Measurements from ENCODE around the gene MATCAP1. TPM values are rescaled to one million over a fixed set of nuclear protein-coding genes. Genes with fewer than 3 reads are reported as not detected.
A peak's percentile ranks its signal among the peaks of the same experiment; 100 is the strongest.

The MATCAP1 gene
- total and polyA plus RNA-seq, 2 of the 8 experiments (the other 6 are each of a cell fraction or from before 2014, with no cell fraction given), result 22.9 to 27.5 TPM

DNA sequence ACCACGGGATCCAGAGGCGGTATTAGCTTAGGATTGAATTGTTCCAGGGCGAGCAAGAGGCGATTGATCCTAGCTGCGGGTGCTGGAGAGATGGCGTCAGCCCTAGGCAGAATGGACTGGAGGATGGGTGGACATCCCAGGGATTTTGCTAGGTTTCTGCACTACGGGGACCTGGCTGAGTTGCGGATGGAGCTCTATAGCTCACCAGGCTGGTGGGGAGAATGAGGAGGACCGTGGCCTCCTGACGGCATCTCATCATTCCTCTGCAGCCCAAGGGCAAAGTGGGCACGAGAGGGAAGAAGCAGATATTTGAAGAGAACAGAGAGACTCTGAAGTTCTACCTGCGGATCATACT, 43.8 kb upstream of the MATCAP1 start:
- H3K4me2 ChIP-seq (ENCODE audit: insufficient read depth in 1 of 2, low read depth in 2 of 2, low read length in 2 of 2), result peak overlapping the region; percentile 74 to 82
- H3K9ac ChIP-seq (replicated peaks in 1 of 4; ENCODE audit: extremely low read depth in 1 of 4, low read depth in 3 of 4, low read length in 3 of 4), result peak overlapping the region; percentile 55 to 89 (median 82)
- H4K5ac ChIP-seq (ENCODE audit: insufficient read length, low read depth, low read length), result no peak overlapping the region
- H3K14ac ChIP-seq (ENCODE audit: insufficient read length), result no peak overlapping the region
- peak overlapping the region; percentile 98; the same call in 1 of the 2 replicates for H4K8ac ChIP-seq (ENCODE audit: extremely low read depth, insufficient read depth, low read length)
- H4K20me1 ChIP-seq (replicated peaks in 1 of 2; ENCODE audit: control insufficient read depth in 1 of 2, insufficient read depth in 2 of 2, low read length in 2 of 2), result peaks cover 3 to 14% of the 10 kb centered on the region in 2 experiments
- H3K23ac ChIP-seq (ENCODE audit: insufficient read length), result no peak overlapping the region
- no peak overlapping the region for H2BK120ac ChIP-seq (replicated peaks; ENCODE audit: low read depth, low read length)
- H3K4ac ChIP-seq (replicated peaks; ENCODE audit: insufficient read length, low read depth, low read length), result no peak overlapping the region
- WGBS, 2 experiments (ENCODE audit: extremely low coverage in 1 of 2, insufficient coverage in 1 of 2, insufficient read length in 1 of 2, insufficient replicate concordance in 2 of 2, low coverage in 1 of 2, low lambda C conversion rate in 2 of 2, missing lambda C conversion rate in 1 of 2), result 35% methylated on average over 12 of the region's 12 CpGs; no CpG with 5 or more reads in 1 of the 2 experiments
- no peaks in the 10 kb centered on the region for H3K9me3 ChIP-seq (ENCODE audit: insufficient read depth in 2 of 2, low read depth in 1 of 2, low read length in 1 of 2)
- no peak overlapping the region for H2AFZ ChIP-seq (ENCODE audit: low read length)
- peaks cover 5% of the 10 kb centered on the region for H3K23me2 ChIP-seq (ENCODE audit: low read depth, low read length)
- H3K79me1 ChIP-seq (ENCODE audit: low read depth, low read length), result no peaks in the 10 kb centered on the region; the same call in 1 of the 2 replicates
- ChIA-PET CTCF (ENCODE audit: partially characterized antibody) (interaction anchor here (0.5 to 3.9 kb wide), 17 partner anchors 8 to 298 kb away, joined by 3 to 25 read pairs (median 5); partner anchors contain the start of genes ELMO3 and NOL3), POLR2A (ENCODE audit: partially characterized antibody) (interaction anchor here (0.9 to 2.7 kb wide), 12 partner anchors 9 to 38 kb away, joined by 3 to 22 read pairs (median 8); partner anchors contain the start of genes EXOC3L1 and FHOD1)
- H3K56ac ChIP-seq (replicated peaks; ENCODE audit: insufficient read length, low read depth, low read length), result no peak overlapping the region
- peaks cover 0 to 13% of the 10 kb centered on the region in 2 experiments; a peak in 2 of 4 replicates for H3K79me2 ChIP-seq (ENCODE audit: control insufficient read depth in 1 of 2, insufficient read depth in 2 of 2, low read length in 2 of 2)
- H2BK5ac ChIP-seq (ENCODE audit: low read depth, low read length), result no peak overlapping the region; the same call in 1 of the 2 replicates
- H2AK5ac ChIP-seq (ENCODE audit: low read depth, low read length), result no peak overlapping the region
- H3K27ac ChIP-seq (ENCODE audit: low read depth, low read length), result peak overlapping the region; percentile 74
- H2BK15ac ChIP-seq (ENCODE audit: low read length), result no peak overlapping the region
- no peak overlapping the region for H3K18ac ChIP-seq (ENCODE audit: extremely low read depth, low read length)
- no peaks in the 10 kb centered on the region; a peak in 4 of 7 replicates for H3K27me3 ChIP-seq (replicated peaks in 1 of 4; ENCODE audit: control insufficient read depth in 3 of 4, extremely low read depth in 1 of 4, insufficient read depth in 3 of 4, low read length in 3 of 4)
- no peak overlapping the region for H2BK20ac ChIP-seq (ENCODE audit: low read length)
- H3K36me3 ChIP-seq (ENCODE audit: control insufficient read depth in 2 of 4, insufficient read depth in 4 of 4, low read length in 3 of 4), result peaks cover 17 to 36% (median 32%) of the 10 kb centered on the region in 4 experiments; a peak in 7 of 8 replicates
- H3K4me1 ChIP-seq (replicated peaks in 1 of 4; ENCODE audit: control insufficient read depth in 3 of 4, insufficient read depth in 4 of 4, low read length in 3 of 4), result peaks cover 0 to 6% (median 3%) of the 10 kb centered on the region in 4 experiments; a peak in 3 of 7 replicates
- H4K91ac ChIP-seq (replicated peaks; ENCODE audit: insufficient read length, low read length), result no peak overlapping the region
- peak overlapping the region; percentile 83 to 96 (median 94) for H3K4me3 ChIP-seq (ENCODE audit: extremely low read depth in 1 of 4, insufficient read depth in 2 of 4, low read depth in 3 of 4, low read length in 4 of 4)
- DNase-seq (ENCODE audit: low read depth in 1 of 2, low spot score in 2 of 2), result no peak
- H2BK12ac ChIP-seq (ENCODE audit: low read depth, low read length), result no peak overlapping the region; the same call in 1 of the 2 replicates
- FAIRE-seq, result no peak
- TF ChIP-seq KDM5A (IDR thresholded peaks at IDR 0.05; ENCODE audit: low read length), result no peak
- TF ChIP-seq BCL11A (IDR thresholded peaks at IDR 0.05; ENCODE audit: low read depth in 2 of 2, low read length in 2 of 2), result no peak
- no peak for TF ChIP-seq ASH2L (IDR thresholded peaks at IDR 0.05; ENCODE audit: low read length)
- TF ChIP-seq SIRT6 (IDR thresholded peaks at IDR 0.05; ENCODE audit: low read length), result no peak
- no peak for TF ChIP-seq SIX5 (IDR thresholded peaks at IDR 0.05; ENCODE audit: low read depth, low read length)
- no peak for TF ChIP-seq RNF2 (IDR thresholded peaks at IDR 0.05; ENCODE audit: borderline replicate concordance, low read depth, low read length, missing control alignments, poor library complexity, severe bottlenecking)
- no peak for TF ChIP-seq NRF1 (IDR thresholded peaks at IDR 0.05; ENCODE audit: low read depth, low read length)
- TF ChIP-seq RAD21 (IDR thresholded peaks at IDR 0.05 in 1 of 2, conservative IDR thresholded peaks at IDR 0.05 in 1 of 2; ENCODE audit: low read depth in 2 of 2, low read length in 2 of 2), result no peak
- no peak for TF ChIP-seq MAFK (IDR thresholded peaks at IDR 0.05; ENCODE audit: low read depth, low read length)
- TF ChIP-seq SAP30 (IDR thresholded peaks at IDR 0.05; ENCODE audit: insufficient read depth, insufficient replicate concordance, low read length), result no peak
